ENCODE measurements around the gene RGS7.

Gene RGS7

DNA sequence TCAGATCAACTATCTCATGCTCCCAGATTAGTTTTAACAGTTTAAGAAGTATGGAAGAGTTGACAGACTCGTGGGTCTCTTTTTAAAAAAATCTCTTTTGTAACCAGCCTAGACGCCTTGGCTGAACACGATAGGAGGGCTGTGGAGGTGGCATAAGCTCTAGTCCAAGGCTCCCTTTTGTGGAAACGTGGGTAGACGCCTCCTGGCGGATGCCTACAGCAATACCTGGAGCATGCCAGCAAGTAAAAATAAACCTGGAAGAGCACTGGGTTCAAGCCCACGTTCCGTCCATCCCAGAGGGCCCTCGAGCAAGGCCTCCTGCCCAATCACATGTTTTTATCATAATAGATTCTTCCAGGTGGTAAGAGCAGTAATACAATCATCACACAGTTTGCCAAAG is 87.9 kb downstream of the RGS7 start:
- no peak overlapping the region for H2AK5ac ChIP-seq (ENCODE audit: low read length)
- H3K9ac ChIP-seq (ENCODE audit: low read length): no peak overlapping the region
- no peaks in the 10 kb centered on the region for H3K79me2 ChIP-seq (ENCODE audit: control insufficient read depth, insufficient read depth, low read length)
- H3K4me3 ChIP-seq (ENCODE audit: low read length): no peak overlapping the region
- no peaks in the 10 kb centered on the region for H3K79me1 ChIP-seq (ENCODE audit: low read length)
- H3K56ac ChIP-seq (ENCODE audit: low read length): no peak overlapping the region
- no peak overlapping the region for H4K5ac ChIP-seq (ENCODE audit: low read length)
- no peak overlapping the region for H3K4ac ChIP-seq (ENCODE audit: low read depth, low read length)
- no peak overlapping the region for H4K8ac ChIP-seq (ENCODE audit: low read depth, low read length)
- H3K18ac ChIP-seq (ENCODE audit: low read length): no peak overlapping the region
- peak; percentile 40 for DNase-seq
- H3K27me3 ChIP-seq (ENCODE audit: insufficient read depth, low read length, poor library complexity): no peaks in the 10 kb centered on the region
- H3K4me1 ChIP-seq (ENCODE audit: control insufficient read depth, low read depth, low read length): no peaks in the 10 kb centered on the region
- WGBS (ENCODE audit: extremely low coverage, insufficient coverage, low lambda C conversion rate): no CpG with 5 or more reads among the region's 9 CpGs
- no peak overlapping the region for H3K4me2 ChIP-seq (ENCODE audit: low read length)
- no peak overlapping the region for H2BK120ac ChIP-seq (ENCODE audit: low read depth, low read length)
- no peak overlapping the region for H3K23ac ChIP-seq (ENCODE audit: low read length)
- H2BK15ac ChIP-seq (replicated peaks; ENCODE audit: low read depth): no peak overlapping the region
- H3K27ac ChIP-seq (ENCODE audit: low read depth, low read length): no peak overlapping the region
- no peaks in the 10 kb centered on the region for H3K36me3 ChIP-seq (ENCODE audit: control insufficient read depth, insufficient read depth, low read length)
- H2BK5ac ChIP-seq (ENCODE audit: low read length): no peak overlapping the region

DNA sequence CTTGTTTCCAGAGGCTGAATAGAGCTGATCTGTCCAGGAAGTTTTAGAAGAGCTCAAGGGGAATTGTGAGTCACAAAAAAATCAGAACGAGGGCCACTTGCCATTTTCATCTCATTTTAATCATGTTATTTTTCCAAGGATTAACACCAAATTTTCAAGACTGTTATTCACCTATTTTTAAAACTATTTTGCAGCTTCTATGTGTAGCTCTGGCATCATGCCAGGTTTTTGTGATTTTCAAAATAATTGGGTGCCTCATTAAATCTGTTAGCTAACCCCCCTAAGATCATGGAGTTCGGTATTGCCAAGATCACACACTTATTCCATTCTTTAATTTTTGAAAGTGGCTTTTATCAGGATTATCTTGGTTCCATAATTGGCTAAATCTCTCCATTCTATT is 90.9 kb downstream of the RGS7 start:
- Histone ChIP-seq H3K79me2 (ENCODE audit: control insufficient read depth, insufficient read depth, low read length) (no peaks in the 10 kb centered on the region), H3K4me2 (ENCODE audit: low read length) (no peak overlapping the region), H2AK5ac (ENCODE audit: low read length) (no peak overlapping the region), H2BK120ac (ENCODE audit: low read depth, low read length) (no peak overlapping the region), H2BK5ac (ENCODE audit: low read length) (no peak overlapping the region), H3K18ac (ENCODE audit: low read length) (no peak overlapping the region), H3K27me3 (ENCODE audit: insufficient read depth, low read length, poor library complexity) (no peaks in the 10 kb centered on the region), H3K4ac (ENCODE audit: low read depth, low read length) (no peak overlapping the region), H4K8ac (ENCODE audit: low read depth, low read length) (no peak overlapping the region), H3K27ac (ENCODE audit: low read depth, low read length) (no peak overlapping the region), H2BK15ac (replicated peaks; ENCODE audit: low read depth) (no peak overlapping the region), H3K36me3 (ENCODE audit: control insufficient read depth, insufficient read depth, low read length) (no peaks in the 10 kb centered on the region), H3K79me1 (ENCODE audit: low read length) (no peaks in the 10 kb centered on the region), H3K4me1 (ENCODE audit: control insufficient read depth, low read depth, low read length) (no peaks in the 10 kb centered on the region), H4K5ac (ENCODE audit: low read length) (no peak overlapping the region), H3K23ac (ENCODE audit: low read length) (no peak overlapping the region), H3K9ac (ENCODE audit: low read length) (no peak overlapping the region), H3K4me3 (ENCODE audit: low read length) (no peak overlapping the region), H3K56ac (ENCODE audit: low read length) (no peak overlapping the region)
- no CpG with 5 or more reads among the region's 2 CpGs for WGBS (ENCODE audit: extremely low coverage, insufficient coverage, low lambda C conversion rate)
- no peak for DNase-seq

DNA sequence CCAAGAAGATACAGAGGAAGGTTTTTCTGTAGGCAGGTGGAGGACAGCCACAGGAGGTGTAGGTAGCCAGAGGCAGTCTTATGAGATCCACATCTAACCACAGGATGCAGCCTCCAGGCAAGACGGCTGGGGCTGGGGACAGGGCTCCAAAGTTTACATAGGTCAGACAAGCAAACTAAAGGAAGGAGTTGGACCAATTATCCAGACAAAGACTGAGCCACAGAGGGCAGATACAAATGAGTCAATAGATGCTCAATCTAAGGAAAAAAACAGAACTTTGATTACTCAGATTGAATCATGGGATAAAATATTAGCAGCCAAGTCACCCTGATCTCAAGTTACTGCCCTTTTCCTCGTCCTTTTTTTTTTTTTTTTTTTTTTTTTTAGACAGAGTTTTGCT is 91.6 kb downstream of the RGS7 start:
- Histone ChIP-seq H3K4me2 (ENCODE audit: low read length) (no peak overlapping the region), H3K18ac (ENCODE audit: low read length) (no peak overlapping the region), H3K56ac (ENCODE audit: low read length) (no peak overlapping the region), H3K23ac (ENCODE audit: low read length) (no peak overlapping the region), H3K9ac (ENCODE audit: low read length) (no peak overlapping the region), H3K36me3 (ENCODE audit: control insufficient read depth, insufficient read depth, low read length) (no peaks in the 10 kb centered on the region), H2BK5ac (ENCODE audit: low read length) (no peak overlapping the region), H2BK15ac (replicated peaks; ENCODE audit: low read depth) (no peak overlapping the region), H3K4ac (ENCODE audit: low read depth, low read length) (no peak overlapping the region), H3K4me1 (ENCODE audit: control insufficient read depth, low read depth, low read length) (no peaks in the 10 kb centered on the region), H2BK120ac (ENCODE audit: low read depth, low read length) (no peak overlapping the region), H3K4me3 (ENCODE audit: low read length) (no peak overlapping the region), H4K8ac (ENCODE audit: low read depth, low read length) (no peak overlapping the region), H2AK5ac (ENCODE audit: low read length) (no peak overlapping the region), H3K27me3 (ENCODE audit: insufficient read depth, low read length, poor library complexity) (no peaks in the 10 kb centered on the region), H4K5ac (ENCODE audit: low read length) (no peak overlapping the region), H3K27ac (ENCODE audit: low read depth, low read length) (no peak overlapping the region), H3K79me1 (ENCODE audit: low read length) (no peaks in the 10 kb centered on the region), H3K79me2 (ENCODE audit: control insufficient read depth, insufficient read depth, low read length) (no peaks in the 10 kb centered on the region)
- WGBS (ENCODE audit: extremely low coverage, insufficient coverage, low lambda C conversion rate): no CpG with 5 or more reads among the region's 2 CpGs
- DNase-seq: no peak

DNA sequence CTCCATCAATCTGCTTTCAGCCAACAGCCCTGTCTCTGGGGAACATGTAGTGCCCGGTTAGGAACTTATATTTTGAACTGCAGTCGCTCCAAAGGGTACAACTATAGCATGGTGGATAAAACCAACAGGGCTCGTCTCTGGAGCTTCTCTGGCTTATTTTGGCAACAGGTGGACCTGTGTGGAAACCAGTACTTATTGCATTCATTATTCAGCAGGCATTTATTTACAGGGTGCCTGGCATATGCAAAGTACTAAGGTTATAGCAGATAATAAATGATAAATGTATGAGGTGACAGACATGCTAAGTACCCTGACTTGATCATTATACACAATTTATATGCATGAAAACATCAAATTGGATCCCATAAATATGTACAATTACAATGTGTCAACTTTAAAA is 93.7 kb downstream of the RGS7 start:
- Histone ChIP-seq H3K79me1 (ENCODE audit: low read length) (no peaks in the 10 kb centered on the region), H3K79me2 (ENCODE audit: control insufficient read depth, insufficient read depth, low read length) (no peaks in the 10 kb centered on the region), H3K27me3 (ENCODE audit: insufficient read depth, low read length, poor library complexity) (no peaks in the 10 kb centered on the region), H2AK5ac (ENCODE audit: low read length) (no peak overlapping the region), H3K18ac (ENCODE audit: low read length) (no peak overlapping the region), H3K9ac (ENCODE audit: low read length) (no peak overlapping the region), H4K8ac (ENCODE audit: low read depth, low read length) (no peak overlapping the region), H3K23ac (ENCODE audit: low read length) (no peak overlapping the region), H3K27ac (ENCODE audit: low read depth, low read length) (no peak overlapping the region), H3K36me3 (ENCODE audit: control insufficient read depth, insufficient read depth, low read length) (no peaks in the 10 kb centered on the region), H3K4me3 (ENCODE audit: low read length) (no peak overlapping the region), H3K56ac (ENCODE audit: low read length) (no peak overlapping the region), H3K4me2 (ENCODE audit: low read length) (no peak overlapping the region), H3K4ac (ENCODE audit: low read depth, low read length) (no peak overlapping the region), H2BK15ac (replicated peaks; ENCODE audit: low read depth) (no peak overlapping the region), H4K5ac (ENCODE audit: low read length) (no peak overlapping the region), H2BK5ac (ENCODE audit: low read length) (no peak overlapping the region), H3K4me1 (ENCODE audit: control insufficient read depth, low read depth, low read length) (no peaks in the 10 kb centered on the region), H2BK120ac (ENCODE audit: low read depth, low read length) (no peak overlapping the region)
- WGBS (ENCODE audit: extremely low coverage, insufficient coverage, low lambda C conversion rate): no CpG with 5 or more reads among the region's 3 CpGs
- no peak for DNase-seq

DNA sequence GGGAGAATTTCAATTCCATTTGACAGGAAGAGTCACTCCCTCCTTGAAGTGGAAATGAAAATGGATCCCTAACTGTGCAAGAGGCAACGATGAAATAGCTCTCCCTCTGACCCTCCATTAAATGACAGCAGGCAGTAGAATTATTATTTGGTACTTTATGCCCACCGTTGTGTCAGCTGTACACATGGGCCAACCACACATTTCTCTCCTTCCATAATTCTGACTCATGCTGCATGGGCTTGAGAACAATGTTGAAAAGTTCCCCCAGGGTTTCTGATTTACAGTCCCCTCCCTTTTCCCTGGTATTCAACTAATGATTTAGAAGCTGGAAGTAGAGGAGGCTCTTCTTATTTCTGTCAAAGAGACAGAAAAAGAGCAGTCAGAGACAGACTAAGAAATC is 103.5 kb downstream of the RGS7 start:
- no peaks in the 10 kb centered on the region for H3K27me3 ChIP-seq (ENCODE audit: insufficient read depth, low read length, poor library complexity)
- H3K18ac ChIP-seq (ENCODE audit: low read length): no peak overlapping the region
- no CpG with 5 or more reads among the region's 2 CpGs for WGBS (ENCODE audit: extremely low coverage, insufficient coverage, low lambda C conversion rate)

DNA sequence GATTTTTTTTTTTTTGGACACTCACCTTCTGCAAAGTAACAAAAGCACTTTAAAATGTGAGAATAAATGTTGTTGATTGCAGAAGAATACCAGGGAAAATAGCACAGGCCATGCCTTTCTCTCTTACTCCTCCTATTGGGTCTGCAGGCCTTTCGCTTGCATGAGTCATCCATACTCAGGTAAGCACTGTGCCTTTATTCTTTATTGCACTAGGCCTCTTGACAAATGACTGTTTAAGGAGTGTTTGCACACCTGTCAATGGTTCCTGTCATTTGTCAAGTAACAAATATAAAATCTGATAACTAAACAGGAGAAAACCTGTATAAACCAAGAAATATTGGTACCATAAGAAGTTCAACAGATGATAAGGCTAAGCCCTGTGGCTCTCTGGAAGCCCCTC is 106.5 kb downstream of the RGS7 start:
- Histone ChIP-seq H2BK120ac (ENCODE audit: low read depth, low read length) (no peak overlapping the region), H3K56ac (ENCODE audit: low read length) (no peak overlapping the region), H3K36me3 (ENCODE audit: control insufficient read depth, insufficient read depth, low read length) (no peaks in the 10 kb centered on the region), H3K23ac (ENCODE audit: low read length) (no peak overlapping the region), H3K79me1 (ENCODE audit: low read length) (no peaks in the 10 kb centered on the region), H3K4ac (ENCODE audit: low read depth, low read length) (no peak overlapping the region), H3K4me1 (ENCODE audit: control insufficient read depth, low read depth, low read length) (no peaks in the 10 kb centered on the region), H3K4me2 (ENCODE audit: low read length) (no peak overlapping the region), H3K18ac (ENCODE audit: low read length) (no peak overlapping the region), H2AK5ac (ENCODE audit: low read length) (no peak overlapping the region), H4K5ac (ENCODE audit: low read length) (no peak overlapping the region), H2BK15ac (replicated peaks; ENCODE audit: low read depth) (no peak overlapping the region), H3K27ac (ENCODE audit: low read depth, low read length) (no peak overlapping the region), H3K27me3 (ENCODE audit: insufficient read depth, low read length, poor library complexity) (no peaks in the 10 kb centered on the region), H3K79me2 (ENCODE audit: control insufficient read depth, insufficient read depth, low read length) (no peaks in the 10 kb centered on the region), H4K8ac (ENCODE audit: low read depth, low read length) (no peak overlapping the region), H3K9ac (ENCODE audit: low read length) (no peak overlapping the region), H3K4me3 (ENCODE audit: low read length) (no peak overlapping the region), H2BK5ac (ENCODE audit: low read length) (no peak overlapping the region)
- no peak for DNase-seq
- WGBS (ENCODE audit: extremely low coverage, insufficient coverage, low lambda C conversion rate): no CpG with 5 or more reads among the region's 1 CpG

More for the DNA sequence above, 103.5 kb downstream of the RGS7 start:
- DNase-seq: no peak
- Histone ChIP-seq H3K4ac (ENCODE audit: low read depth, low read length) (no peak overlapping the region), H3K23ac (ENCODE audit: low read length) (no peak overlapping the region), H3K4me1 (ENCODE audit: control insufficient read depth, low read depth, low read length) (no peaks in the 10 kb centered on the region), H2AK5ac (ENCODE audit: low read length) (no peak overlapping the region), H4K8ac (ENCODE audit: low read depth, low read length) (no peak overlapping the region), H3K4me2 (ENCODE audit: low read length) (no peak overlapping the region), H3K9ac (ENCODE audit: low read length) (no peak overlapping the region), H3K27ac (ENCODE audit: low read depth, low read length) (no peak overlapping the region), H3K36me3 (ENCODE audit: control insufficient read depth, insufficient read depth, low read length) (no peaks in the 10 kb centered on the region), H3K4me3 (ENCODE audit: low read length) (no peak overlapping the region), H2BK5ac (ENCODE audit: low read length) (no peak overlapping the region), H3K79me1 (ENCODE audit: low read length) (no peaks in the 10 kb centered on the region), H3K56ac (ENCODE audit: low read length) (no peak overlapping the region), H2BK120ac (ENCODE audit: low read depth, low read length) (no peak overlapping the region), H4K5ac (ENCODE audit: low read length) (no peak overlapping the region), H3K79me2 (ENCODE audit: control insufficient read depth, insufficient read depth, low read length) (no peaks in the 10 kb centered on the region), H2BK15ac (replicated peaks; ENCODE audit: low read depth) (no peak overlapping the region)
